SU-DHL-6 (cell line): ENCODE results near the gene LY6G6C.

ENCODE experiments used
- CTCF ChIP-seq: fragments of 200-600 bp; sonication (generic); IDR thresholded peaks from one replicate; pipeline ENCODE4 v1.5.1; 2017; ENCODE audit warnings: antibody characterized with exemption, mild to moderate bottlenecking, low read length, moderate library complexity; ENCODE audit not compliant: insufficient read depth, poor library complexity, severe bottlenecking
- EZH2phosphoT487 ChIP-seq: fragments of 200-600 bp; sonication (generic), shearing (Covaris generic); conservative IDR thresholded peaks from 2 replicates; pipeline ENCODE4 v1.6.1; 2018; ENCODE audit warnings: mild to moderate bottlenecking, antibody characterized with exemption, low read length, moderate library complexity, mixed read lengths

- TF ChIP-seq CTCF (no peak), EZH2phosphoT487 (no peak)
Measured at GRCh38 chr6:31723245-31723979, 1.9 kb upstream of the LY6G6C start, which contains the start of gene MPIG6B.
